ENCODE measurements around the gene CENPE. TPM values are rescaled to one million over a fixed set of nuclear protein-coding genes. Genes with fewer than 3 reads are reported as not detected.
A peak's percentile ranks its signal among the peaks of the same experiment; 100 is the strongest.

CENPE gene
- total and polyA plus RNA-seq, 8 donors = 0.04 to 2.7 (median 0.39) TPM

DNA sequence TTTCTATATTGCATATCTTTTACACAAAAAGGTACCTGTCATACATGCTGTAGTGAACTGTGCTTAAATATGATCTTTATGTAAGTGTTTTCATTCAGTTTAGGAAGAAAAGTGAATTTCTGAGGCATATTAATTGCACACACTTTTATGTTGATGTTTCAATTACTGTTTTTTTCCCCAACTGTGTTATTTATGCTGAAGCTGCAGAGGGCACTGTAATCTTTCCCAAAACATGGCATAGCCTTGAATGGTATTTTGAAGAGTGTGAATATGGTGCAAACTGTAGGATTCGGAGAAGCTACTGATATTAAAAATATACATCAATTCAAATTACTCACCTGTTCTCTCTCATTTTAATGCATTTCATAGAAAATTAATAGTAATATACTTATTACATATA lies 6.0 kb upstream of the CENPE start:
- peak in 2 of 4 donors; percentile 39 to 48 for ATAC-seq
- H3K4me1 ChIP-seq = no peaks in the 10 kb centered on the region
- no peak for DNase-seq
- TF ChIP-seq, protein P1, sequence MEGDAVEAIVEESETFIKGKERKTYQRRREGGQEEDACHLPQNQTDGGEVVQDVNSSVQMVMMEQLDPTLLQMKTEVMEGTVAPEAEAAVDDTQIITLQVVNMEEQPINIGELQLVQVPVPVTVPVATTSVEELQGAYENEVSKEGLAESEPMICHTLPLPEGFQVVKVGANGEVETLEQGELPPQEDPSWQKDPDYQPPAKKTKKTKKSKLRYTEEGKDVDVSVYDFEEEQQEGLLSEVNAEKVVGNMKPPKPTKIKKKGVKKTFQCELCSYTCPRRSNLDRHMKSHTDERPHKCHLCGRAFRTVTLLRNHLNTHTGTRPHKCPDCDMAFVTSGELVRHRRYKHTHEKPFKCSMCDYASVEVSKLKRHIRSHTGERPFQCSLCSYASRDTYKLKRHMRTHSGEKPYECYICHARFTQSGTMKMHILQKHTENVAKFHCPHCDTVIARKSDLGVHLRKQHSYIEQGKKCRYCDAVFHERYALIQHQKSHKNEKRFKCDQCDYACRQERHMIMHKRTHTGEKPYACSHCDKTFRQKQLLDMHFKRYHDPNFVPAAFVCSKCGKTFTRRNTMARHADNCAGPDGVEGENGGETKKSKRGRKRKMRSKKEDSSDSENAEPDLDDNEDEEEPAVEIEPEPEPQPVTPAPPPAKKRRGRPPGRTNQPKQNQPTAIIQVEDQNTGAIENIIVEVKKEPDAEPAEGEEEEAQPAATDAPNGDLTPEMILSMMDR (IDR thresholded peaks at IDR 0.05) = no peak
- no peak for FAIRE-seq
- WGBS, 2 donors = 26 to 31% methylated on average over 1 of the region's 1 CpG
- intact Hi-C loops (cut with DNase I) = no loop called here
- H3K27ac ChIP-seq = no peak overlapping the region
- H3K4me3 ChIP-seq = no peak overlapping the region
- no peaks in the 10 kb centered on the region for H3K9me3 ChIP-seq
- no peaks in the 10 kb centered on the region for H3K36me3 ChIP-seq
- H3K27me3 ChIP-seq = no peaks in the 10 kb centered on the region

DNA sequence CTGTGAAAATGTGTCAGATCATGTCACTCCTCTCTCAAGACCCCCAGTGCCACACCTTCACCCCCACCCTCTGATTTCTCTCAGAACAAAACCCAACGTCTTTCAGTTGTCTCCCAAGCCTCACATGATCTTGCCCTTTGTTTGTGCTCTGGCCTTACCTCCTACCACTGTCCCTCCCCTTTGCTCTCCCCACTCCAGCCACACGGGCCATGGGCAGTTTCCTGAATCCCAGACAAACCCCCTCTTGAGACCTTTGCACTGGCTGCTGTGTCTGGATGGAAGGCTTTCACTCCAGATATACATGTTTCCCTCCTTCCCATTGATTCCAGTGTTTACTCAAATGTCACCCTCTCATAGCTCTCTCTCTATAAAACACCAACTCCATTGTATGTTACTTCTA lies 3.6 kb upstream of the CENPE start:
- Histone ChIP-seq H3K27ac (no peak overlapping the region), H3K4me1 (no peaks in the 10 kb centered on the region), H3K36me3 (no peaks in the 10 kb centered on the region), H3K4me3 (no peak overlapping the region), H3K9me3 (no peaks in the 10 kb centered on the region), H3K27me3 (no peaks in the 10 kb centered on the region)
- no peak for FAIRE-seq
- ATAC-seq = no peak
- no peak for DNase-seq
- intact Hi-C loops (cut with DNase I) = no loop called here
- TF ChIP-seq, protein P1 (IDR thresholded peaks at IDR 0.05) = no peak
- 11 to 23% methylated on average over 2 of the region's 2 CpGs for WGBS, 2 donors

DNA sequence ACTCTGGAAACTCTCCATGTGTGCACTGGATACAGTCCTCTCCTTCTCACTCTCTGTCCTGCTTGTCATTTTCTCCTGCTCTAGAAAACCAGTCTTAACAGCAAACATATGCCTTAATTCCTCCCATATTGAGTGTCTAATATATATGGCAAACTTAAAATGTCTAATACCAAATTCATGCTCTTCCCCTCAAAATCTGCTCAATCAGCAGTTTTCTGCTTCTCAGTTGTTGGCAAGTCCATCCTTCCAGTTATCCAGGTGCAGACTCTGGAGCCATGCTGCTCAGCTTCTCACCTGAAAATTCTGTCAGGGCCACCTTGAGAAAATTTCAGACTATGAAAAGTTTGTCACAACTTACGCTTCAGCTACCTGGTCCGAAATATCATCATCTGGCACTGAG lies 3.1 kb upstream of the CENPE start:
- no peaks in the 10 kb centered on the region for H3K9me3 ChIP-seq
- TF ChIP-seq, protein P1 (IDR thresholded peaks at IDR 0.05) = no peak
- DNase-seq (no peak), FAIRE-seq (no peak), ATAC-seq (no peak)
- no peak overlapping the region for H3K27ac ChIP-seq
- intact Hi-C loops (cut with DNase I) = no loop called here
- no peaks in the 10 kb centered on the region for H3K27me3 ChIP-seq
- WGBS, 2 donors = 68 to 81% methylated on average over 2 of the region's 2 CpGs
- H3K4me3 ChIP-seq = no peak overlapping the region
- no peaks in the 10 kb centered on the region for H3K4me1 ChIP-seq
- H3K36me3 ChIP-seq = no peaks in the 10 kb centered on the region

DNA sequence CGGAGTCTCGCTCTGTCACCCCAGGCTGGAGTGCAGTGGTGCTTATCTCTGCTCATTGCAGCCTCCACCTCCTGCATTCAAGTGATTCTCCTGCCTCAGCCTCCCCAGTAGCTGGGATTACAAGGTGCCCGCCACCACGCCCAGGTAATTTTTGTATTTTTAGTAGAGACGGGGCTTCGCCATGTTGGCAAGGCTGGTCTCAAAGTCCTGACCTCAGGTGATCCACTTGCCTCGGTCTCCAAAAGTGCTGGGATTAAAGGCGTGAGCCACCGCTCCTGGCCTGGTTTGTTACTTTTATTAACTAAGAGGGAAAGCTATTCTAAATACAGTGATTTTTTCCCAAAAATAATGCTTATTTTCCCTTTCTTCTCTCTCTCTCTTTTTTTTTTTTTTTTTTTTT lies 866 bp upstream of the CENPE start:
- no peaks in the 10 kb centered on the region for H3K4me1 ChIP-seq
- no peaks in the 10 kb centered on the region for H3K27me3 ChIP-seq
- H3K36me3 ChIP-seq = no peaks in the 10 kb centered on the region
- FAIRE-seq (no peak), ATAC-seq (no peak), DNase-seq (no peak)
- no peaks in the 10 kb centered on the region for H3K9me3 ChIP-seq
- 73 to 81% methylated on average over 9 of the region's 9 CpGs for WGBS, 2 donors
- no peak overlapping the region for H3K27ac ChIP-seq
- TF ChIP-seq, protein P1 (IDR thresholded peaks at IDR 0.05) = no peak
- intact Hi-C loops (cut with DNase I) = no loop called here
- peak overlapping the region; percentile 52 to 69 (median 58) for H3K4me3 ChIP-seq

- H3K27me3 ChIP-seq = no peaks in the 10 kb centered on the region
- no peak for DNase-seq
- no peak for FAIRE-seq
- H3K36me3 ChIP-seq = no peaks in the 10 kb centered on the region
- peak overlapping the region; percentile 52 to 69 (median 58) for H3K4me3 ChIP-seq
- H3K4me1 ChIP-seq = no peaks in the 10 kb centered on the region
- peak; percentile 38 to 68 (median 44) for ATAC-seq
- 1 to 2% methylated on average over 9 of the region's 9 CpGs for WGBS, 2 donors
- TF ChIP-seq, protein P1 (IDR thresholded peaks at IDR 0.05) = no peak
- no peak overlapping the region for H3K27ac ChIP-seq
- intact Hi-C loops (cut with DNase I) = no loop called here
- H3K9me3 ChIP-seq = no peaks in the 10 kb centered on the region
Measured at GRCh38 chr4:103197765-103198110, 405 bp downstream of the CENPE start.
